Measurements from ENCODE around the gene CAT.

DNA sequence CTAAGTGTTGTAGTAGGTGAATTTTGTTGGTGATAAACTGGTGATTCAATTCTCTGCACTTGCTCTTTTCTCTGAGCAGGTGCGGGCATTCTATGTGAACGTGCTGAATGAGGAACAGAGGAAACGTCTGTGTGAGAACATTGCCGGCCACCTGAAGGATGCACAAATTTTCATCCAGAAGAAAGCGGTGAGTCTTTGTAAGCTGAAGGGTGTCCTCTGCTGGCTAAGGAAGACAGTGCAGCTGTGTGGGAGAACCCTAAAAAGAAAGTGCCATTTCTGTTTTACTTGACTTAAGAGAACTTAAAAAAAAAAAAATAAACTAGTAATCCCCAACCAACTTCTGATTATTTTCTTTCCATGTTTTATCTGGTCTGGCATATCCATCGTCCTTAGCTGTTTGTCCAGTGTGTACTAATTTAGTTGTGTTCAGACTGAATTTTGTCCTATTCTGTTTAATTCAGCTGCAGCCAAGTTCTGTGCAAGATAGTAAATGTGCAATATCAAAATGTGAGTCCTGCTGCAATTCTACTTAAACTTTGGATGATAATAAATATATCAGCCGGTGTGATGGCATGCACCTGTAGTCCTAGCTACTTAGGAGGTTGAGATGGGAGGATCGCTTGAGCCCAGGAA is 29.6 kb downstream of the CAT start:
- no peak for TF ChIP-seq POLR2A (IDR thresholded peaks at IDR 0.05)
- TF ChIP-seq, protein P1, sequence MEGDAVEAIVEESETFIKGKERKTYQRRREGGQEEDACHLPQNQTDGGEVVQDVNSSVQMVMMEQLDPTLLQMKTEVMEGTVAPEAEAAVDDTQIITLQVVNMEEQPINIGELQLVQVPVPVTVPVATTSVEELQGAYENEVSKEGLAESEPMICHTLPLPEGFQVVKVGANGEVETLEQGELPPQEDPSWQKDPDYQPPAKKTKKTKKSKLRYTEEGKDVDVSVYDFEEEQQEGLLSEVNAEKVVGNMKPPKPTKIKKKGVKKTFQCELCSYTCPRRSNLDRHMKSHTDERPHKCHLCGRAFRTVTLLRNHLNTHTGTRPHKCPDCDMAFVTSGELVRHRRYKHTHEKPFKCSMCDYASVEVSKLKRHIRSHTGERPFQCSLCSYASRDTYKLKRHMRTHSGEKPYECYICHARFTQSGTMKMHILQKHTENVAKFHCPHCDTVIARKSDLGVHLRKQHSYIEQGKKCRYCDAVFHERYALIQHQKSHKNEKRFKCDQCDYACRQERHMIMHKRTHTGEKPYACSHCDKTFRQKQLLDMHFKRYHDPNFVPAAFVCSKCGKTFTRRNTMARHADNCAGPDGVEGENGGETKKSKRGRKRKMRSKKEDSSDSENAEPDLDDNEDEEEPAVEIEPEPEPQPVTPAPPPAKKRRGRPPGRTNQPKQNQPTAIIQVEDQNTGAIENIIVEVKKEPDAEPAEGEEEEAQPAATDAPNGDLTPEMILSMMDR (IDR thresholded peaks at IDR 0.05 in 4 of 5, conservative IDR thresholded peaks at IDR 0.05 in 1 of 5), result peak in 4 of 5 experiments; percentile 39 to 61 (median 52)

Data from gastrocnemius medialis (tissue), 4 donors.